Measurements from ENCODE around the gene BMP4.

GRCh38 chr14:53990978-53991377 lies 34.4 kb upstream of the BMP4 start:
- TF ChIP-seq CTCF (IDR thresholded peaks at IDR 0.05) (no peak), POLR2A (IDR thresholded peaks at IDR 0.05) (no peak)

Measured in breast epithelium (tissue), 3 donors.